ENCODE results near the gene C2orf68.
A peak's percentile ranks its signal among the peaks of the same experiment; 100 is the strongest.
"Not testable (repeated sequence)": the region's sequence is repeated elsewhere in the genome, so short reads cannot be mapped to it uniquely, and the experiment has no call there.

C2orf68 gene

DNA sequence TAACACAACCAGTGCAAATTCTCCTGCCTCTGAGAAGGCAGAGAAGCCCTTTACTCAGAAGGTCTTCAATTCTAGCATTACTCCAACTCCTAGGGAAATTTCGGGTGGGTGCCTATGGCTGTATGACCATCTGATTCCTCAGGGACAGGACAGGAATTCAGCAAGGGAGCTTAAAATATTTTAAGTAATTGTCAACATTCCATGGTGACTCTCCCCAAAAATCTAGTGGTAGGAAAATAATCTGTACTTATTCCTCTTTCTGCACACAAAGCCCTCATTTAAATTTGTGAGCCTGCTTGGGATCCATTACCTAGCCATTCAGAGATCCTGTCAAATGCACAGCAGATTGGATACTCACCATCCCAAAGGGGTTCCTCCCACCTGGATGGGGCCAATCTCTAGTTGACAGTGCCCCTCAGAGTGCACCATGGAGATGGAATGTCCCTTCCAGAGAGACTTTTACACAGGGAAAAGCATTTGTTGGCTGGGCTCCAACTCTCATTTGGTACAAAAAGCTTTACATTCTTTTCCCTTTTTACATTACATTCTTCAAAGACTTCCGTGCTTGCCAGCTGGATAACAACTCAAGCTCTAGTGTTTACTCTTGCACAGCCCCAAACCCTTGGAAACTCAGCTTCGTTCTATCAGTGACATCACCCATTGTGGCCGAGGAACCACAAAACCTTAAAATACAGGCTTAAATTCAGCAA is 6.3 kb downstream of the C2orf68 start:
- TF ChIP-seq, protein P1, sequence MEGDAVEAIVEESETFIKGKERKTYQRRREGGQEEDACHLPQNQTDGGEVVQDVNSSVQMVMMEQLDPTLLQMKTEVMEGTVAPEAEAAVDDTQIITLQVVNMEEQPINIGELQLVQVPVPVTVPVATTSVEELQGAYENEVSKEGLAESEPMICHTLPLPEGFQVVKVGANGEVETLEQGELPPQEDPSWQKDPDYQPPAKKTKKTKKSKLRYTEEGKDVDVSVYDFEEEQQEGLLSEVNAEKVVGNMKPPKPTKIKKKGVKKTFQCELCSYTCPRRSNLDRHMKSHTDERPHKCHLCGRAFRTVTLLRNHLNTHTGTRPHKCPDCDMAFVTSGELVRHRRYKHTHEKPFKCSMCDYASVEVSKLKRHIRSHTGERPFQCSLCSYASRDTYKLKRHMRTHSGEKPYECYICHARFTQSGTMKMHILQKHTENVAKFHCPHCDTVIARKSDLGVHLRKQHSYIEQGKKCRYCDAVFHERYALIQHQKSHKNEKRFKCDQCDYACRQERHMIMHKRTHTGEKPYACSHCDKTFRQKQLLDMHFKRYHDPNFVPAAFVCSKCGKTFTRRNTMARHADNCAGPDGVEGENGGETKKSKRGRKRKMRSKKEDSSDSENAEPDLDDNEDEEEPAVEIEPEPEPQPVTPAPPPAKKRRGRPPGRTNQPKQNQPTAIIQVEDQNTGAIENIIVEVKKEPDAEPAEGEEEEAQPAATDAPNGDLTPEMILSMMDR (IDR thresholded peaks at IDR 0.05; ENCODE audit: control extremely low read depth, extremely low read depth, low read depth, missing control alignments) = no peak
- CTCF ChIA-PET = interaction anchor here (1.4 to 3.3 kb wide), 3 partner anchors 21 to 50 kb away, joined by 3 to 11 read pairs (median 5); partner anchors contain the start of gene VAMP5

DNA sequence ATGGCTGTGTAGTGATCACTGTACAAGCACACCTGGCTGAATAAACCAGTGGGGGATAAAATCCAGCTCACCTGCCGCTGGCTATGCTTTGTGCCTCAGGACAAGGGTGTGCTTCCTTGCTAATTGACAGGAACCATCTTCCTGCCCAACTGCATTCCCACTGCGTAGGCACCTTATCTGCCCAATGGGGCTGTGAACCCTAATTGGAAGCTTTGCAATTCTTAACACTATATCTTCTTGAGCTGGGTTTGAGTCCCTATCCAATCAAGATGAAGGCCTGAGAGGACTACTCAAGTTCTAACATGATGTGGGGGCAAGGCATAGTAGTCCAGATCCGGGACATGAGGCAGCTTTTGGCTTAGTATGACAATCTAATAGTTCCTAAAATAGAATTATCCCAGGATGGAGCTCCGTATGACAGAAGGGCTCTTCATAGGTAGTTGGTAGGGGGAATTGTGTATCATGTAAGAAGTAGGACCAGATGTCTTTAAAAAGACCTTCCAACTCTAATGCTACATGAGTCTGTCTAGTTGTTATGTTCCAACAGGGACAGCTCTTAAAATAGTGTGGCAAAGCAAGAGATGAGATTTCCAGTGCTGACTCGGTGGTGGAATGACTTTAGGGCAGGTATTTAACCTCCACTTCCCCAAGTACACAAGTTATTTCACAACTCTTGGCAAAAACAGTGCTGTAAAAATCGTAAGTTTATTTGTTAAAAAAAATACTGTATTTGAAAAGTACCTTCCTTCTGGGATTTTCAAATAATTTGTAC is 7.1 kb downstream of the C2orf68 start:
- POLR2A ChIA-PET = no interaction called here
- CTCF ChIA-PET = interaction anchor here (1.0 to 3.3 kb wide), 4 partner anchors 21 to 50 kb away, joined by 3 to 11 read pairs (median 4); partner anchors contain the start of gene VAMP5
- no peak for DNase-seq (ENCODE audit: extremely low spot score)
- TF ChIP-seq, protein P1 (IDR thresholded peaks at IDR 0.05; ENCODE audit: control extremely low read depth, extremely low read depth, low read depth, missing control alignments) = no peak

More for the DNA sequence above, 6.3 kb downstream of the C2orf68 start:
- POLR2A ChIA-PET = interaction anchor here (1.1 kb wide), 1 partner anchor 10 kb away, joined by 3 read pairs; the partner anchor contains the start of gene RNF181
- DNase-seq (ENCODE audit: extremely low spot score) = no peak

DNA sequence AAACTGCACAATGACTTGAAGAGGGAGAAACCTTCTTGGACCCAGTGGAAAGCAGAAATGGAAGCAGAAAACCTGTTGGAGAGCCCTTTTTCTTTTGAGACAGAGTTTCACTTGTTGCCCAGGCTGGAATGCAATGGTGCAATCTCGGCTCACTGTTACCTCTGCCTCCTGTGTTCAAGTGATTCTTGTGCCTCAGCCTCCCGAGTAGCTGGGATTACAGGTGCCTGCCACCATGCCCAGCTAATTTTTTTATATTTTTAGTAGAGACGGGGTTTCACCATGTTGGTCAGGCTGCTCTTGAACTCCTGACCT is 7.8 kb downstream of the C2orf68 start:
- DNase-seq (ENCODE audit: extremely low spot score) = not testable (repeated sequence)
- POLR2A ChIA-PET = interaction anchor here (1.3 kb wide), 1 partner anchor 9 kb away, joined by 4 read pairs; the partner anchor contains the start of gene RNF181
- CTCF ChIA-PET = interaction anchor here (1.0 to 2.2 kb wide), 2 partner anchors 26 to 49 kb away, joined by 3 to 5 read pairs; no protein-coding TSS in a partner anchor

DNA sequence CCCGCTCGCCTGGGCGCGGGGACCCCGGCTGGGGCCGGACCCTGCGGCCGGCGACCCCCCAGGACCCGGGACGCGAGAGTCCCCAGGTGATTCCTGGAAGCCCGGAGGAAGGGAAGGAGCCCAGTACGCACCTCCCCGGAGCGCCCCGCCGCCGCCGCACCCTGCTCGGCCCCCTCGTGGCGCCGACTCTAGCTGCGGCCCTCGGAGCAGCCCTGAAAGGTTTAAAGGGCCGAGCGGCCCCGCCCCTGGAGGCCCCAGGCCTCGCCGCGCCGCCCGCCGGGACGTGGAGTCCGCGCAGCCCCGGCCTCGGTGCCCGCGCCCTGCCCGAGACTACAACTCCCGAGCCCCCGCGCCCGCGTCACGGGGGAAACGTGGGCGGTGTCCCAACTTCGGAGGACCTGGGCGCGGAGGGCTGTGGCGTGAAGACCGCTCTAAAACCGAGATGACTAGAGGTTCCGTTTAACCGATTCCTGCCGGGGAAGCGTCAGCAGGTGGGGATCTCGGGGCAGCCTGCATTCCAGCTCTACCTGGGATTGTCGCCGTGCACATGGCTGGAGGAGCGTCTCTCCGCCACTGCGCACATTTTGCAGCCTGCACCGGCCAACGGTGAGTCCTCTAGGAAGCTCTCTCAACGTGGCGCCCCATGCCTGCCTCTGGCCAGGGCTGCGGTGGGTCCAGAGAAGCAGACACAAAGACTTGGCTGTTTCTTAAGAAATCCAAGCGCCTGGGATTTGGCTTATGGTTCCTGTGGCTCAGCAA is 9.2 kb downstream of the C2orf68 start, which contains the start of gene TMEM150A:
Gene TMEM150A, minus strand, starts transcription at position 223 of the 759 bp plus-strand sequence. CDS start 750 bp downstream, outside the sequence.
- TF ChIP-seq, protein P1 (IDR thresholded peaks at IDR 0.05; ENCODE audit: control extremely low read depth, extremely low read depth, low read depth, missing control alignments) = peak; percentile 30
- ChIA-PET CTCF (interaction anchor here (0.7 to 2.2 kb wide), 7 partner anchors 9 to 50 kb away, joined by 3 to 7 read pairs (median 3); partner anchors contain the start of genes C2orf68 and GGCX), POLR2A (interaction anchor here (0.6 to 1.7 kb wide), 4 partner anchors 7 to 63 kb away, joined by 3 to 5 read pairs (median 4); partner anchors contain the start of genes MAT2A and RNF181)
- DNase-seq (ENCODE audit: extremely low spot score) = peak; percentile 93

DNA sequence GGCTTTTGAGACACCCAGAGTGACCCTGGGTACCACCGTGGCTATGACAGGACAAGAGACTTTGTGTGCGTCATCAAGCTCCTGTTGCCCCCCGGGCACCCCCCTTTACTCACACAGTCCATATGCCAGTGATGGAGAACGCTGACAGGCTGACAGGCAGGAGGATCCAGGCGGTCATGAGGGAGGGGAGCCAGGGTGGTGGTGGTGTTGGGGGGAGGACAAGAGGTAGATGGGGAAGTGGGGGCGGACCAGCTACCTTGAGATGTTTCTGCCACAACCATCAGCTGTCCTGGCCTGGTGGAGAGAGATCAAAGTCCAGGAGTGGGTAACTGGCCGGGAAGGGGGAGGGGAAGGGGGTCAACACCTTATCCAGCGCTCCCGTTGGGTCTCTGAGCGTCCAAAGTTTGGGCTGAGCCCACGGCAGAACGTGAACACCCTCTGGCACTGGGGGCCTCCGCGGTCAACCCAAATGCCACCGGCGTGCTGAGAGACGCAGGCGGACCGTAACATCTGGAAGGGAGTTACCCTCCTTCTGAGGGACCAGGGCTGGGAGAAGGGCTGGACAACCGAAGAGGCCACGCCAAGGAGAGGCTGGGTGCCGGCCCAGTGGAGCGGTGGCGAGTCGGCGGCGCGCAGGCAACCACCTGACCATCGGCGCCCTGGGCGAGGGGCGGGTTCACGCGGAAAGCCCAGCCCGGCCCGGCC is 9.9 kb downstream of the C2orf68 start:
- ChIA-PET CTCF (interaction anchor here (1.2 to 2.2 kb wide), 6 partner anchors 10 to 49 kb away, joined by 3 to 7 read pairs (median 4); partner anchors contain the start of gene C2orf68), POLR2A (interaction anchor here (0.7 to 1.7 kb wide), 3 partner anchors 12 to 62 kb away, joined by 3 to 10 read pairs (median 5); partner anchors contain the start of gene MAT2A)
- peak; percentile 48 for DNase-seq (ENCODE audit: extremely low spot score)
- TF ChIP-seq, protein P1 (IDR thresholded peaks at IDR 0.05; ENCODE audit: control extremely low read depth, extremely low read depth, low read depth, missing control alignments) = no peak

Measured in GM10248 (cell line).